Liver (tissue), 3 donors: ENCODE measurements around the gene RSBN1L.

Experiments used
- CTCF ChIP-seq: fragments of 150-350 bp; IDR thresholded peaks from 2 replicates; pipeline ENCODE4 v1.5.1; 2017; ENCODE audit warnings: improper control_type of control experiment, low read depth, low read length; ENCODE audit not compliant: missing input control
- GABPA ChIP-seq, 2 donors: IDR thresholded peaks in 1 of 2; conservative IDR thresholded peaks in 1 of 2; 2 replicates each; pipeline ENCODE4 v1.6.1; 2016; ENCODE audit warnings: antibody characterized with exemption in 2 of 2, mild to moderate bottlenecking in 1 of 2, moderate library complexity in 1 of 2
- RAD21 ChIP-seq, 2 donors: IDR thresholded peaks; 2 replicates each; pipeline ENCODE4 v1.6.1; 2016; ENCODE audit warnings: antibody characterized with exemption in 2 of 2, mild to moderate bottlenecking in 2 of 2
- RXRA ChIP-seq, 2 donors: IDR thresholded peaks; 2 replicates each; pipeline ENCODE4 v1.6.1; 2017 to 2018; ENCODE audit warnings: antibody characterized with exemption in 2 of 2, mild to moderate bottlenecking in 1 of 2
- SP1 ChIP-seq: IDR thresholded peaks from 2 replicates; pipeline ENCODE4 v1.6.1; 2018; ENCODE audit warnings: antibody characterized with exemption, mild to moderate bottlenecking
- YY1 ChIP-seq: IDR thresholded peaks from 2 replicates; pipeline ENCODE4 v1.6.1; 2016; ENCODE audit warnings: antibody characterized with exemption, mild to moderate bottlenecking
- ZBTB33 ChIP-seq: IDR thresholded peaks from 2 replicates; pipeline ENCODE4 v1.6.1; 2016; ENCODE audit warnings: antibody characterized with exemption
- TF ChIP-seq, protein P1 (sequence below): IDR thresholded peaks from 2 replicates; pipeline ENCODE4 v1.6.1; 2016; ENCODE audit warnings: antibody characterized with exemption, mild to moderate bottlenecking
- donor health status: healthy.
- donor health status: healthy.

GRCh38 chr7:77757589-77757988 is 61.3 kb downstream of the RSBN1L start:
- no peak for TF ChIP-seq CTCF
- no peak for TF ChIP-seq RAD21 (IDR thresholded peaks at IDR 0.05)
- TF ChIP-seq GABPA (IDR thresholded peaks at IDR 0.05 in 1 of 2, conservative IDR thresholded peaks at IDR 0.05 in 1 of 2) = no peak
- no peak for TF ChIP-seq RXRA (IDR thresholded peaks at IDR 0.05)
- TF ChIP-seq, protein P1, sequence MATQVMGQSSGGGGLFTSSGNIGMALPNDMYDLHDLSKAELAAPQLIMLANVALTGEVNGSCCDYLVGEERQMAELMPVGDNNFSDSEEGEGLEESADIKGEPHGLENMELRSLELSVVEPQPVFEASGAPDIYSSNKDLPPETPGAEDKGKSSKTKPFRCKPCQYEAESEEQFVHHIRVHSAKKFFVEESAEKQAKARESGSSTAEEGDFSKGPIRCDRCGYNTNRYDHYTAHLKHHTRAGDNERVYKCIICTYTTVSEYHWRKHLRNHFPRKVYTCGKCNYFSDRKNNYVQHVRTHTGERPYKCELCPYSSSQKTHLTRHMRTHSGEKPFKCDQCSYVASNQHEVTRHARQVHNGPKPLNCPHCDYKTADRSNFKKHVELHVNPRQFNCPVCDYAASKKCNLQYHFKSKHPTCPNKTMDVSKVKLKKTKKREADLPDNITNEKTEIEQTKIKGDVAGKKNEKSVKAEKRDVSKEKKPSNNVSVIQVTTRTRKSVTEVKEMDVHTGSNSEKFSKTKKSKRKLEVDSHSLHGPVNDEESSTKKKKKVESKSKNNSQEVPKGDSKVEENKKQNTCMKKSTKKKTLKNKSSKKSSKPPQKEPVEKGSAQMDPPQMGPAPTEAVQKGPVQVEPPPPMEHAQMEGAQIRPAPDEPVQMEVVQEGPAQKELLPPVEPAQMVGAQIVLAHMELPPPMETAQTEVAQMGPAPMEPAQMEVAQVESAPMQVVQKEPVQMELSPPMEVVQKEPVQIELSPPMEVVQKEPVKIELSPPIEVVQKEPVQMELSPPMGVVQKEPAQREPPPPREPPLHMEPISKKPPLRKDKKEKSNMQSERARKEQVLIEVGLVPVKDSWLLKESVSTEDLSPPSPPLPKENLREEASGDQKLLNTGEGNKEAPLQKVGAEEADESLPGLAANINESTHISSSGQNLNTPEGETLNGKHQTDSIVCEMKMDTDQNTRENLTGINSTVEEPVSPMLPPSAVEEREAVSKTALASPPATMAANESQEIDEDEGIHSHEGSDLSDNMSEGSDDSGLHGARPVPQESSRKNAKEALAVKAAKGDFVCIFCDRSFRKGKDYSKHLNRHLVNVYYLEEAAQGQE = no peak
- TF ChIP-seq YY1 = no peak
- TF ChIP-seq SP1 = no peak
- no peak for TF ChIP-seq ZBTB33
